SK-N-SH treated with all-trans-retinoic acid at 6 μM for 48 hours (cell line): ENCODE results near the gene CEP350.

Source experiments
- ATAC-seq: fragments of 200-7000 bp; cut with Tn5 transposase; 3 replicates; pipeline ENCODE4 v1.9.1; 2020; ENCODE audit warnings: mild to moderate bottlenecking, moderate library complexity
- ARNTL ChIP-seq: fragments of 450-650 bp; formaldehyde crosslinking; IDR thresholded peaks from 2 replicates; pipeline ENCODE4 v1.5.0; 2020; ENCODE audit warnings: low read depth, mild to moderate bottlenecking, moderate library complexity, borderline replicate concordance
- BACH2 ChIP-seq: fragments of 250-450 bp; sonication (Bioruptor Pico); IDR thresholded peaks from 2 replicates; pipeline ENCODE4 v1.9.0; 2021; ENCODE audit warnings: mild to moderate bottlenecking, borderline replicate concordance
- CREB5 ChIP-seq: fragments of 250-450 bp; sonication (Bioruptor Pico); IDR thresholded peaks from 2 replicates; pipeline ENCODE4 v1.5.1; 2020; ENCODE audit warnings: low read depth, mild to moderate bottlenecking, moderate library complexity
- CSDC2 ChIP-seq: fragments of 250-450 bp; sonication (Bioruptor Pico); IDR thresholded peaks from 2 replicates; pipeline ENCODE4 v1.5.0; 2020; ENCODE audit warnings: mild to moderate bottlenecking, moderate library complexity
- GLIS3 ChIP-seq: fragments of 250-450 bp; sonication (Bioruptor Pico); IDR thresholded peaks from 2 replicates; pipeline ENCODE4 v1.5.0; 2020; ENCODE audit warnings: mild to moderate bottlenecking, moderate library complexity
- ISL1 ChIP-seq: fragments of 250-450 bp; sonication (Bioruptor Pico); IDR thresholded peaks from 2 replicates; pipeline ENCODE4 v2.1.2; 2022; ENCODE audit warnings: mild to moderate bottlenecking, moderate library complexity
- PATZ1 ChIP-seq: fragments of 250-450 bp; sonication (Bioruptor Pico); IDR thresholded peaks from 2 replicates; pipeline ENCODE4 v1.8.0; 2020; ENCODE audit warnings: mild to moderate bottlenecking, moderate library complexity, borderline replicate concordance
- PPARA ChIP-seq: fragments of 250-450 bp; sonication (Bioruptor Pico); IDR thresholded peaks from 2 replicates; pipeline ENCODE4 v1.5.0; 2020; ENCODE audit warnings: mild to moderate bottlenecking, borderline replicate concordance
- RARB ChIP-seq: fragments of 250-450 bp; sonication (Bioruptor Pico); IDR thresholded peaks from 2 replicates; pipeline ENCODE4 v1.8.0; 2021; ENCODE audit warnings: mild to moderate bottlenecking, moderate library complexity
- SNAI2 ChIP-seq: fragments of 250-450 bp; sonication (Bioruptor Pico); IDR thresholded peaks from 2 replicates; pipeline ENCODE4 v1.5.0; 2020; ENCODE audit warnings: mild to moderate bottlenecking, moderate library complexity
- TCF4 ChIP-seq: fragments of 250-450 bp; sonication (Bioruptor Pico); IDR thresholded peaks from 2 replicates; pipeline ENCODE4 v1.8.0; 2021; ENCODE audit warnings: mild to moderate bottlenecking, moderate library complexity, borderline replicate concordance
- TOX ChIP-seq: fragments of 250-450 bp; sonication (Bioruptor Pico); IDR thresholded peaks from 2 replicates; pipeline ENCODE4 v1.8.0; 2021; ENCODE audit warnings: mild to moderate bottlenecking, moderate library complexity, borderline replicate concordance
- TSHZ2 ChIP-seq: fragments of 250-450 bp; sonication (Bioruptor Pico); IDR thresholded peaks from 2 replicates; pipeline ENCODE4 v1.5.0; 2020; ENCODE audit warnings: mild to moderate bottlenecking, moderate library complexity
- ZC3H10 ChIP-seq: fragments of 250-450 bp; sonication (Bioruptor Pico); IDR thresholded peaks from 2 replicates; pipeline ENCODE4 v1.5.1; 2021; ENCODE audit warnings: mild to moderate bottlenecking, moderate library complexity
- ZFP3 ChIP-seq: fragments of 250-450 bp; sonication (Bioruptor Pico); IDR thresholded peaks from 2 replicates; pipeline ENCODE4 v1.5.0; 2020; ENCODE audit warnings: mild to moderate bottlenecking, moderate library complexity
- ZFP30 ChIP-seq: fragments of 450-650 bp; formaldehyde crosslinking; IDR thresholded peaks from 2 replicates; pipeline ENCODE4 v1.5.0; 2022; ENCODE audit warnings: mild to moderate bottlenecking, moderate library complexity
- ZNF565 ChIP-seq: fragments of 450-650 bp; formaldehyde crosslinking; conservative IDR thresholded peaks from 2 replicates; pipeline ENCODE4 v1.5.0; 2020; ENCODE audit warnings: low read depth, mild to moderate bottlenecking, moderate library complexity
- ZNF70 ChIP-seq: fragments of 450-650 bp; formaldehyde crosslinking; IDR thresholded peaks from 2 replicates; pipeline ENCODE4 v1.5.0; 2020; ENCODE audit warnings: mild to moderate bottlenecking, moderate library complexity
- TF ChIP-seq, protein P1 (sequence below): fragments of 250-450 bp; sonication (Bioruptor Pico); IDR thresholded peaks from 2 replicates; pipeline ENCODE4 v1.8.0; 2021; ENCODE audit warnings: low read depth, mild to moderate bottlenecking, moderate library complexity, borderline replicate concordance
- TF ChIP-seq, protein P2 (sequence below): fragments of 250-450 bp; sonication (Bioruptor Pico); IDR thresholded peaks from 2 replicates; pipeline ENCODE4 v1.5.1; 2021; ENCODE audit warnings: mild to moderate bottlenecking, moderate library complexity

CEP350 gene

DNA sequence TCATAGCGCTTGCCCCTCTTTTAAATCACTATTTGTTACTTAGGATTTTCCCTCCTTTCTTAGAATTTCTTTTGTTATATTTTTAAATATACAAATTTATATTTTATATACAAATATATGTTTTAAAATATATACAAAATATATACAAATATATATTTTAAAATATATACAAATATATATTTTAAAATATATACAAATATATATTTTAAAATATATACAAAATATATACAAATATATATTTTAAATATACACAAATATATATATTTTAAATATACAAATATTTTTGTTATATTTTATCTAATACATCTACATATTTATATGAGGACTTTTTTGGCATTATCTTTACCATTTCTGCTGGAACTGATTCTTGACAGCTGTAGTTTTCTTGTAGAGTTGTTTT is 149.2 kb downstream of the CEP350 start:
- TF ChIP-seq PPARA (CRISPR knock-in tag) (no peak), ZC3H10 (no peak), ZFP30 (CRISPR knock-in tag) (no peak), TSHZ2 (CRISPR knock-in tag) (no peak), TCF4 (CRISPR knock-in tag) (no peak), CSDC2 (no peak), GLIS3 (CRISPR knock-in tag) (no peak), ISL1 (CRISPR knock-in tag) (no peak), ZFP3 (CRISPR knock-in tag) (no peak), PATZ1 (CRISPR knock-in tag) (no peak), CREB5 (CRISPR knock-in tag) (no peak), BACH2 (CRISPR knock-in tag) (no peak), ARNTL (CRISPR knock-in tag) (no peak), ZNF565 (CRISPR knock-in tag) (no peak), ZNF70 (CRISPR knock-in tag) (no peak), RARB (no peak)
- TF ChIP-seq, protein P1, sequence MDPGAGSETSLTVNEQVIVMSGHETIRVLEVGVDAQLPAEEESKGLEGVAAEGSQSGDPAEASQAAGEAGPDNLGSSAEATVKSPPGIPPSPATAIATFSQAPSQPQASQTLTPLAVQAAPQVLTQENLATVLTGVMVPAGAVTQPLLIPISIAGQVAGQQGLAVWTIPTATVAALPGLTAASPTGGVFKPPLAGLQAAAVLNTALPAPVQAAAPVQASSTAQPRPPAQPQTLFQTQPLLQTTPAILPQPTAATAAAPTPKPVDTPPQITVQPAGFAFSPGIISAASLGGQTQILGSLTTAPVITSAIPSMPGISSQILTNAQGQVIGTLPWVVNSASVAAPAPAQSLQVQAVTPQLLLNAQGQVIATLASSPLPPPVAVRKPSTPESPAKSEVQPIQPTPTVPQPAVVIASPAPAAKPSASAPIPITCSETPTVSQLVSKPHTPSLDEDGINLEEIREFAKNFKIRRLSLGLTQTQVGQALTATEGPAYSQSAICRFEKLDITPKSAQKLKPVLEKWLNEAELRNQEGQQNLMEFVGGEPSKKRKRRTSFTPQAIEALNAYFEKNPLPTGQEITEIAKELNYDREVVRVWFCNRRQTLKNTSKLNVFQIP (CRISPR knock-in tag): no peak
- no peak for ATAC-seq

- no peak for TF ChIP-seq ZNF70 (CRISPR knock-in tag)
- no peak for TF ChIP-seq PATZ1 (CRISPR knock-in tag)
- TF ChIP-seq SNAI2 (CRISPR knock-in tag): no peak
- TF ChIP-seq ZNF565 (CRISPR knock-in tag): no peak
- TF ChIP-seq BACH2 (CRISPR knock-in tag): no peak
- TF ChIP-seq ZFP30 (CRISPR knock-in tag): no peak
- TF ChIP-seq RARB: no peak
- no peak for TF ChIP-seq ISL1 (CRISPR knock-in tag)
- no peak for TF ChIP-seq ZC3H10
- ATAC-seq: no peak
Measured at GRCh38 chr1:180112091-180112490, 157.5 kb downstream of the CEP350 start.

DNA sequence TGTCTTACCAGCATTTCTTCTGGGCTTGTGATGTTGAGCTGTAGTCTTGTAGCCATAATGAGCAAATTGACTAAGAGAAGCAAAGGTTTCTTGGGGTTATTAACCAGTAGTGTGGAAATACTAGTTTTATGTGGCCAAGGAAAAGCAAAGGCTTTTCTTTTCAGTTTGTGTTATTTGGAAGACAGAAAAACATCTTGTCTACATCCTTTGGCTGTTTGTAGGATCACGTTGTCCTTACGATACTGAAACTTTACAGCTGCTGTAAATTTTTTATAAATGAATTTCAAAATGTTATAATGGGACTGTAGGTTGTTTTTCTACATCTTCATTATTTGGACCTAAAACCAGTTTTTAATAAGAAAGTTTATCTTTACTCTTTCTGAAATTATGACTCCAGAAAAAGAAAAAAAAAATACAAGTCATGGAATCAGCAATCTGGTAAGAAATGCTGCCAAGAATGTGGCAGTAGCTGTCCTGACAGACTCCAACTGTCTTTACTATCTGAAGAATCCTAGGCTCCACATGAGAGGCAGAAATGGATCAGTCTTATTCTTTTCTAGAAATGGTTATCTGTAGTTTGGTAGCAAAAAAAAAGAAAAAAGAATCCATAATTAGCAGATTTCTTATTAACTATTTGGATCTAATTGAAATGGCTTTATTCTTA is 158.5 kb downstream of the CEP350 start:
- peak; percentile 63 for ATAC-seq
- TF ChIP-seq, protein P2, sequence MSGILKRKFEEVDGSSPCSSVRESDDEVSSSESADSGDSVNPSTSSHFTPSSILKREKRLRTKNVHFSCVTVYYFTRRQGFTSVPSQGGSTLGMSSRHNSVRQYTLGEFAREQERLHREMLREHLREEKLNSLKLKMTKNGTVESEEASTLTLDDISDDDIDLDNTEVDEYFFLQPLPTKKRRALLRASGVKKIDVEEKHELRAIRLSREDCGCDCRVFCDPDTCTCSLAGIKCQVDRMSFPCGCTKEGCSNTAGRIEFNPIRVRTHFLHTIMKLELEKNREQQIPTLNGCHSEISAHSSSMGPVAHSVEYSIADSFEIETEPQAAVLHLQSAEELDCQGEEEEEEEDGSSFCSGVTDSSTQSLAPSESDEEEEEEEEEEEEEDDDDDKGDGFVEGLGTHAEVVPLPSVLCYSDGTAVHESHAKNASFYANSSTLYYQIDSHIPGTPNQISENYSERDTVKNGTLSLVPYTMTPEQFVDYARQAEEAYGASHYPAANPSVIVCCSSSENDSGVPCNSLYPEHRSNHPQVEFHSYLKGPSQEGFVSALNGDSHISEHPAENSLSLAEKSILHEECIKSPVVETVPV (CRISPR knock-in tag): no peak
- TF ChIP-seq TCF4 (CRISPR knock-in tag) (no peak), PATZ1 (CRISPR knock-in tag) (no peak), GLIS3 (CRISPR knock-in tag) (no peak), TOX (CRISPR knock-in tag) (no peak), ZNF70 (CRISPR knock-in tag) (no peak), PPARA (CRISPR knock-in tag) (no peak), CSDC2 (no peak), ZFP30 (CRISPR knock-in tag) (no peak), RARB (no peak)
- TF ChIP-seq, protein P1 (CRISPR knock-in tag): no peak
